VCaP (cell line): ENCODE results near the gene INHA.

ENCODE experiments used
- H3K27ac ChIP-seq: fragments of 450-650 bp; 2 replicates; pipeline ENCODE4 v1.5.1; 2017
- CTCF ChIP-seq: fragments of 450-650 bp; conservative IDR thresholded peaks from 2 replicates; pipeline ENCODE4 v1.5.1; 2017; ENCODE audit warnings: mild to moderate bottlenecking, moderate library complexity

Gene INHA

GRCh38 chr2:219561179-219562048, 10.7 kb upstream of the INHA start:
- H3K27ac ChIP-seq: no peak overlapping the region
- TF ChIP-seq CTCF: no peak

- no peak overlapping the region for H3K27ac ChIP-seq
- TF ChIP-seq CTCF: no peak
Observed at GRCh38 chr2:219562049-219563020, 9.8 kb upstream of the INHA start.

GRCh38 chr2:219563271-219563928, 8.7 kb upstream of the INHA start:
- no peak for TF ChIP-seq CTCF
- H3K27ac ChIP-seq: no peak overlapping the region

- H3K27ac ChIP-seq: no peak overlapping the region
- no peak for TF ChIP-seq CTCF
Observed at GRCh38 chr2:219565130-219566080, 6.7 kb upstream of the INHA start.

- no peak overlapping the region for H3K27ac ChIP-seq
- no peak for TF ChIP-seq CTCF
Observed at GRCh38 chr2:219566640-219567039, 5.5 kb upstream of the INHA start.

- no peak for TF ChIP-seq CTCF
- no peak overlapping the region for H3K27ac ChIP-seq
Observed at GRCh38 chr2:219567131-219567530, 5.0 kb upstream of the INHA start.
